Muscle of arm (tissue), 12 donors: ENCODE results near the gene XBP1. TPM values are rescaled to one million over a fixed set of nuclear protein-coding genes. Genes with fewer than 3 reads are reported as not detected.
"Not testable (repeated sequence)": the region's sequence is repeated elsewhere in the genome, so short reads cannot be mapped to it uniquely, and the experiment has no call there.

Experiments
- DNase-seq: peaks from one replicate; pipeline ENCODE4 v3.0.0-alpha.2; 2013
- polyA plus RNA-seq, 12 donors: library from polyadenylated mRNA; unstranded; fragments of 120-200 nt; gene quantifications; one replicate each; pipeline ENCODE4 v1.2.1, GENCODE V29; 2013; ENCODE audit not compliant: insufficient read length in 12 of 12

Gene XBP1
- polyA plus RNA-seq, 12 donors = 57.5 to 99.1 (median 74.6) TPM; not detected in 1

DNA sequence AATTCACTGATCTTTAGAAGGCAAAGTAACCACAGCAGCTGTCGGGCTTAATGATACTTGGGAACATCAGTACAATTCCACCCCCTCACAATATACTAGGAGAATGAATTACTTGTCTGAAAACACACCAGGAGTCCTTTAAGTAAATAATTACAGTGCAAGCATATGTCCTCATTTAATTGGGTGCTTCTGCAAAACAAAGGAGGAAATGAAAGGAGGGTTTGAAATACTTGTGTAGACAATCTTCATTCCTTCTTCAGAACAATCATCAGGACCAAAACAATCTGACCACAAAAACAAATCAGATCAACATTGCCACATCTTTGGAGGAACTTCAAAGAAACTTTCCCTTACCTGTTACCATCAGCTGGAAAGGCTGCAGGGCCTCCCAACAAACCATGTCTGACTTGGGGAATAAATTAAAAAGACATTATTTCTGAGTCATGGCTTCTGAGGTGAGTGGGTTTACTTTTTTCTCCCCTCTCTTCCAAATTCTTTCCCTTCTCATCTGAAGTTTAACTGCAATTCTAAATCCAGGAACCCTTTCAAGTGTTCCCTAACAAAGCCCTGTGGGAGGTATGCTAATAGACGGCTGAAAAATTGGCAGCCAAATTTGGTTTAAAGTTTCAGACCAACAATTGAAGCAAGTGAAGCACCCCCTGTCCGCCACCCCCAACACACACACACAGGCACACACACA lies 40.4 kb downstream of the XBP1 start:
- DNase-seq = no peak

GRCh38 chr22:28754512-28754911 lies 45.9 kb downstream of the XBP1 start:
- not testable (repeated sequence) for DNase-seq

GRCh38 chr22:28750471-28750881 lies 49.9 kb downstream of the XBP1 start:
- DNase-seq = peak; percentile 54

Other genes with a start within 250 kb of the XBP1 start
- 10 to 100 TPM; 20.5 to 38.3 (median 28.6) TPM for gene TTC28, start 120.7 kb downstream of the XBP1 start, polyA plus RNA-seq
- 10 to 100 TPM in 6 of 12 donors, 1 to 10 TPM in 5, not detected in 1; 6.4 to 36.5 (median 10.2) TPM for gene CHEK2, start 58.7 kb downstream of the XBP1 start, polyA plus RNA-seq
- gene HSCB, start 58.5 kb downstream of the XBP1 start, polyA plus RNA-seq = 10 to 100 TPM in 11 of 12 donors, not detected in 1; 14.7 to 24.0 (median 20.0) TPM
- gene CCDC117, start 27.9 kb downstream of the XBP1 start, polyA plus RNA-seq = 10 to 100 TPM in 11 of 12 donors, not detected in 1; 21.0 to 32.3 (median 27.2) TPM
- gene ZNRF3, start 83.0 kb upstream of the XBP1 start, polyA plus RNA-seq = 10 to 100 TPM in 7 of 12 donors, 1 to 10 TPM in 4, not detected in 1; 7.3 to 15.6 (median 10.5) TPM